Effector memory CD4-positive, alpha-beta T cell (primary cell): ENCODE data around the gene C17orf67.

Experiments used
- DNase-seq, 3 donors: peaks; one replicate each; pipeline ENCODE4 v3.0.0-alpha.2; 2020
- H3K27ac ChIP-seq: 2 replicates; pipeline ENCODE4 v1.7.0; 2013; ENCODE audit warnings: mild to moderate bottlenecking, low read length, moderate library complexity; ENCODE audit not compliant: insufficient read depth, poor library complexity, severe bottlenecking
- H3K27me3 ChIP-seq: replicated peaks from 2 replicates; pipeline ENCODE4 v1.7.0; 2013; ENCODE audit warnings: mild to moderate bottlenecking, low read length; ENCODE audit not compliant: insufficient read depth, control insufficient read depth, poor library complexity, severe bottlenecking
- H3K36me3 ChIP-seq: 2 replicates; pipeline ENCODE4 v1.7.0; 2013; ENCODE audit warnings: mild to moderate bottlenecking, low read length, moderate library complexity; ENCODE audit not compliant: control insufficient read depth, insufficient read depth
- H3K4me1 ChIP-seq: 2 replicates; pipeline ENCODE4 v1.7.0; 2013; ENCODE audit warnings: low read length, mild to moderate bottlenecking; ENCODE audit not compliant: control insufficient read depth, insufficient read depth, poor library complexity, severe bottlenecking
- H3K4me3 ChIP-seq: 2 replicates; pipeline ENCODE4 v1.7.0; 2013; ENCODE audit warnings: low read length, low read depth, mild to moderate bottlenecking; ENCODE audit not compliant: insufficient read depth, poor library complexity, severe bottlenecking
- H3K9me3 ChIP-seq: 2 replicates; pipeline ENCODE4 v1.7.0; 2013; ENCODE audit warnings: mild to moderate bottlenecking, low read length, moderate library complexity; ENCODE audit not compliant: control insufficient read depth

Gene C17orf67

GRCh38 chr17:56795221-56795865 lies 38.4 kb downstream of the C17orf67 start:
- Histone ChIP-seq H3K27ac (no peak overlapping the region), H3K4me3 (no peak overlapping the region), H3K4me1 (no peaks in the 10 kb centered on the region), H3K9me3 (no peaks in the 10 kb centered on the region), H3K36me3 (no peaks in the 10 kb centered on the region), H3K27me3 (no peaks in the 10 kb centered on the region)
- no peak for DNase-seq

- no peak for DNase-seq
- H3K27me3 ChIP-seq: no peaks in the 10 kb centered on the region
- H3K27ac ChIP-seq: no peak overlapping the region
- no peaks in the 10 kb centered on the region for H3K4me1 ChIP-seq
- no peak overlapping the region for H3K4me3 ChIP-seq
- H3K36me3 ChIP-seq: no peaks in the 10 kb centered on the region
- H3K9me3 ChIP-seq: no peaks in the 10 kb centered on the region
Observed at GRCh38 chr17:56793957-56794356, 39.8 kb downstream of the C17orf67 start.

- Histone ChIP-seq H3K27me3 (no peaks in the 10 kb centered on the region), H3K36me3 (no peaks in the 10 kb centered on the region), H3K4me1 (no peaks in the 10 kb centered on the region), H3K9me3 (no peaks in the 10 kb centered on the region), H3K4me3 (no peak overlapping the region), H3K27ac (no peak overlapping the region)
- DNase-seq: no peak
Observed at GRCh38 chr17:56793531-56793930, 40.2 kb downstream of the C17orf67 start.

DNA sequence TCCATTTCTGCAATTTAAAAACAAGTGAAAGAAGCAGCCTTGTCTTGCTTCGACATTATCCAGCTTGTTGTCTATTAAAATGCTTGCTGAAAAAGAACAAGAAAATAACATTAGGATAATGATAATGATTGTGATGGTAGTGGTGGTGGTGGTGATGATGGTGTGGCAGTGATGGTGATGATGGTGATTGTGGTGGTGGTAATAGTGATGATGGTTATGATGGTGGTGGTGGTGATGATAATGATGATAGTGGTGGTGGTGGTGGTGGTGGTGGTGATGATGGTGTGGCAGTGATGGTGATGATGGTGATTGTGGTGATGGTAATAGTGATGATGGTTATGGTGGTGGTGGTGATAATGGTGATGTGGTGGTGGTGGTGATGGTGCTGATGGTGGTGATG lies 41.5 kb downstream of the C17orf67 start:
- Histone ChIP-seq H3K4me3 (no peak overlapping the region), H3K36me3 (no peaks in the 10 kb centered on the region), H3K27me3 (no peaks in the 10 kb centered on the region), H3K27ac (no peak overlapping the region), H3K4me1 (no peaks in the 10 kb centered on the region), H3K9me3 (no peaks in the 10 kb centered on the region)
- no peak for DNase-seq

- no peak for DNase-seq
- H3K27ac ChIP-seq: no peak overlapping the region
Observed at GRCh38 chr17:56786989-56787482, 46.7 kb downstream of the C17orf67 start.

DNA sequence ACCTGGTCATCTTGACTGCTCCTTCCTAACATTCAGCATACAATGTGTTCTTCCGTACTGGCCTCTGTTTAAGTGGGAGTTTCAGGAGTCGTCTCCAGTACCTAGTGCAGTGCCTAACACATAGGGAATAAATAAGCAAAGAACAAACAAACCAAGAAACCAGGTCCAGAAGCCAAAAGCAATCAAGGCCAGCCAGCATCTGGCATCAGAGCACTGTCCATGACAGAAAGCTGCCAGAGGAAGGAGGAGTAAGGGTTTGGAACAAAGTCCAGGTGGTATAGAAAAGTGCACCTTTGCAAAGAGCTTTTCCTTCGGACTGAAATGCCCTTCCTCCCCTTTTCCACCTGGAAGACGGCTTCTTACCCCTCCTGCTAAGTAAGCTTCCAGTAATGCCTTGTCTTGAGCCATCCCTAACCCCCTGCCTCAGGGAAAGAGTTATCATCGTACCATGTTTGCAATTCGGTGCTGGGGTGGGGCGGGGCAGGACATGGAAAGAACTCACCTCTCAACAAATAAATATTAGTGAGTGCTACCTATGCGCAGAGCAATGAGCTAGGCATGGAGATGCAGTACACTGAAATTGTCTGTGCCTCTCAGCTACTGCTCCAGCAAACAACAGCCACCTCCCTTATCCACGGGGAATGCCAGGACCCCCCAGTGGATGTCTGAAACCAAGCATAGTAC lies 47.6 kb downstream of the C17orf67 start:
- no peak overlapping the region for H3K27ac ChIP-seq
- H3K4me3 ChIP-seq: no peak overlapping the region
- no peaks in the 10 kb centered on the region for H3K9me3 ChIP-seq
- no peaks in the 10 kb centered on the region for H3K27me3 ChIP-seq
- no peaks in the 10 kb centered on the region for H3K4me1 ChIP-seq
- DNase-seq: no peak
- no peaks in the 10 kb centered on the region for H3K36me3 ChIP-seq

More at GRCh38 chr17:56786989-56787482, 46.7 kb downstream of the C17orf67 start:
- Histone ChIP-seq H3K4me3 (no peak overlapping the region), H3K27me3 (no peaks in the 10 kb centered on the region), H3K4me1 (no peaks in the 10 kb centered on the region), H3K36me3 (no peaks in the 10 kb centered on the region), H3K9me3 (no peaks in the 10 kb centered on the region)

DNA sequence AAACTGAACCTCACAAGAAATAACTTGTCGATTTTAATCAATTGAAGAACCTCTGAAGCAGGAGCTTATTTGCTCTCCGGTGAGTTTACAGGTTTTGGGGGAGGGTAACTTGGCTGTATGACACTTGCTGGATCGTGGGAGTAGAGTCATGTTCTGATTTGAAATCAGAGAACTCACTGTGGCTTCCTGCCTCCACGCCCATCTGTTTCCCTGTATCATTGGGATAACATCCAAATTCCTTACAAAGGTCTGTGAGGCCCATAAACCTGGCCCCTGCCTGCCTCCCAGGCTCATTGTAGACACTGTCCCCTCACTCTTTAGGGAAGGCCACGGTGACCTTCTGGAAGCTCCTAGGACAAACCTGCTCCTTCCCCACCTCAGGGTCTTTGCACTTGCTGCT lies 48.3 kb downstream of the C17orf67 start:
- Histone ChIP-seq H3K9me3 (no peaks in the 10 kb centered on the region), H3K4me3 (no peak overlapping the region), H3K27ac (no peak overlapping the region), H3K4me1 (no peaks in the 10 kb centered on the region), H3K27me3 (no peaks in the 10 kb centered on the region), H3K36me3 (no peaks in the 10 kb centered on the region)
- no peak for DNase-seq

DNA sequence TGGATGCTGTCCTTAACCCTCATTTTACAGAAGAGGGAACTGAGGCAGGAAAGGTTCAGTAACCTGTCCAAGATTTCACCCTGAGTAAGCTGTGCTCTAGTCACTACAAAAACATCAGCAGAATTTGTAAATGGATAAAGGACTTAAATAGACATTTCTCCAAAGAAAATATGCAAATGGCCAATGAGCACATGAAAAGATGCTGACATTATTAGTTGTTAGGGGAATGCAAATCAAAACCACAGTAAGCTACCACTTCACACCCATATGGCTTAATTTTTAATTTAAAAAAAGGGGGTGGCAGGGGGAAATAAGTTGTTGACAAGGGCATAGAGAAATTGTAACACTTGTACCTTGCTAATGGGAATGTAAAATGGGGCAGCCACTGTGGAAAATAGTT lies 51.4 kb downstream of the C17orf67 start:
- Histone ChIP-seq H3K36me3 (no peaks in the 10 kb centered on the region), H3K4me3 (no peak overlapping the region), H3K27ac (no peak overlapping the region), H3K27me3 (no peaks in the 10 kb centered on the region), H3K4me1 (peaks cover 7% of the 10 kb centered on the region), H3K9me3 (no peaks in the 10 kb centered on the region)
- DNase-seq: no peak

- Histone ChIP-seq H3K27ac (no peak overlapping the region), H3K27me3 (no peaks in the 10 kb centered on the region), H3K36me3 (no peaks in the 10 kb centered on the region), H3K9me3 (no peaks in the 10 kb centered on the region), H3K4me3 (no peak overlapping the region), H3K4me1 (peaks cover 7% of the 10 kb centered on the region)
- no peak for DNase-seq
Observed at GRCh38 chr17:56781906-56782305, 51.8 kb downstream of the C17orf67 start.
